C4-2B (cell line): ENCODE data around the gene GGCX.

Experiments
- H3K27ac ChIP-seq: fragments of 450-650 bp; 2 replicates; pipeline ENCODE4 v1.5.1; 2017
- ZFX ChIP-seq: fragments of 450-650 bp; IDR thresholded peaks from 2 replicates; pipeline ENCODE4 v1.6.1; 2017
- TF ChIP-seq, protein P1 (sequence below): fragments of 450-650 bp; conservative IDR thresholded peaks from 2 replicates; pipeline ENCODE4 v1.5.1; 2017; ENCODE audit warnings: mild to moderate bottlenecking

Gene GGCX

DNA sequence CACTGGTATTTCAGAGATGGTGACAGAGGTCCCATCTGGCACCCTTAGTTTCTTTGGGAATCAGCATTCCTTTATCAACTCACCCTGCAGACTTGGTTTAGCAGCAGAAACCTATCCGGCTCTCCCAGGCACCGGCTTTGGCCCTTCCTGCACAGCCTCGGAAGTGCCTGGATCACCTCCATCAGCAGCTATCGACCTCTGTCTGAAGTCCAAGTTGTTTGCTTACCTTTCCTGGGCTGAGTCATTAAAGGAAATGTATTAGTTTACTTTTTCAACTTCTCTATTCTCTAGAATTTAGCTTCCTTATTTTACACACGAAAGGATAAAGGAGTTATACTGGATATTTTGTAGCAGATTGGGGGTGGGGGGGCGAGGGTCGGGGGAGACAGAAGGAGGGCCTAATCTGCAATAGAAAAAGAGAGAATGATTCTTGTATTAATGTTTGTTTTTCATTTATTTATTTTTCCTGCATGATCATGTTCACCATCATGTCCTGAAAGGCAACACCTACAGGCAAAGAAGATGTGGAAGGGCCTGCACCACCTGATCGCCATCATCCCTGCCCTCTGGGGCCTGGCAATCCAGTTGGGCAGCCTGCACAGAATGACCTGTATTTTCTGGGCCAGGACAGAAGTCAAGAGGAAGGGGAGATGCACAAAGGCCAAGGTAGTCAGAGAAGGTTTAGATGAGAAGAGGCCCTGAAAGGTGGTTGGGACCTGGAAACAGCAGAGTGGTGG, 44.5 kb downstream of the GGCX start:
- peak overlapping the region; percentile 91 for H3K27ac ChIP-seq

DNA sequence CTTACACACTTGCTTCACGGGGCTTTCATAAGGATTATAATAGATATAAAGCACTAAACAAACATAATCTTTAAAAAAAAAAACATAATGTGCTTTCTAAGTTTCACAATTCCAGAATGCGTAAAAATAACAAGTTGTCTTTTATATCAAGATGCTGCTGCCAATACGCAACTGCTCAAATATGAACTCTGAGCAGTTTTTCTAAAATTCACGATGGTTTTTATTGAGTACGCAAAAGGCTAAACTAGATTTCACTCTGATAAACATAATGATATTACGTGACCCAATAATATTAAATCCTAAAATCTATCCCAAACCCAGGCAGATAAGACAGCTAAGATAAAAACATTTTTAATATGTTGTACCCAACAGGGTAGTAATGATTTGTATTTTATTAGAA, 47.0 kb downstream of the GGCX start:
- TF ChIP-seq, protein P1, sequence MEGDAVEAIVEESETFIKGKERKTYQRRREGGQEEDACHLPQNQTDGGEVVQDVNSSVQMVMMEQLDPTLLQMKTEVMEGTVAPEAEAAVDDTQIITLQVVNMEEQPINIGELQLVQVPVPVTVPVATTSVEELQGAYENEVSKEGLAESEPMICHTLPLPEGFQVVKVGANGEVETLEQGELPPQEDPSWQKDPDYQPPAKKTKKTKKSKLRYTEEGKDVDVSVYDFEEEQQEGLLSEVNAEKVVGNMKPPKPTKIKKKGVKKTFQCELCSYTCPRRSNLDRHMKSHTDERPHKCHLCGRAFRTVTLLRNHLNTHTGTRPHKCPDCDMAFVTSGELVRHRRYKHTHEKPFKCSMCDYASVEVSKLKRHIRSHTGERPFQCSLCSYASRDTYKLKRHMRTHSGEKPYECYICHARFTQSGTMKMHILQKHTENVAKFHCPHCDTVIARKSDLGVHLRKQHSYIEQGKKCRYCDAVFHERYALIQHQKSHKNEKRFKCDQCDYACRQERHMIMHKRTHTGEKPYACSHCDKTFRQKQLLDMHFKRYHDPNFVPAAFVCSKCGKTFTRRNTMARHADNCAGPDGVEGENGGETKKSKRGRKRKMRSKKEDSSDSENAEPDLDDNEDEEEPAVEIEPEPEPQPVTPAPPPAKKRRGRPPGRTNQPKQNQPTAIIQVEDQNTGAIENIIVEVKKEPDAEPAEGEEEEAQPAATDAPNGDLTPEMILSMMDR = no peak
- TF ChIP-seq ZFX = no peak
- H3K27ac ChIP-seq = peak overlapping the region; percentile 52

More for the DNA sequence above, 44.5 kb downstream of the GGCX start:
- TF ChIP-seq, protein P1 = no peak
- TF ChIP-seq ZFX = no peak

DNA sequence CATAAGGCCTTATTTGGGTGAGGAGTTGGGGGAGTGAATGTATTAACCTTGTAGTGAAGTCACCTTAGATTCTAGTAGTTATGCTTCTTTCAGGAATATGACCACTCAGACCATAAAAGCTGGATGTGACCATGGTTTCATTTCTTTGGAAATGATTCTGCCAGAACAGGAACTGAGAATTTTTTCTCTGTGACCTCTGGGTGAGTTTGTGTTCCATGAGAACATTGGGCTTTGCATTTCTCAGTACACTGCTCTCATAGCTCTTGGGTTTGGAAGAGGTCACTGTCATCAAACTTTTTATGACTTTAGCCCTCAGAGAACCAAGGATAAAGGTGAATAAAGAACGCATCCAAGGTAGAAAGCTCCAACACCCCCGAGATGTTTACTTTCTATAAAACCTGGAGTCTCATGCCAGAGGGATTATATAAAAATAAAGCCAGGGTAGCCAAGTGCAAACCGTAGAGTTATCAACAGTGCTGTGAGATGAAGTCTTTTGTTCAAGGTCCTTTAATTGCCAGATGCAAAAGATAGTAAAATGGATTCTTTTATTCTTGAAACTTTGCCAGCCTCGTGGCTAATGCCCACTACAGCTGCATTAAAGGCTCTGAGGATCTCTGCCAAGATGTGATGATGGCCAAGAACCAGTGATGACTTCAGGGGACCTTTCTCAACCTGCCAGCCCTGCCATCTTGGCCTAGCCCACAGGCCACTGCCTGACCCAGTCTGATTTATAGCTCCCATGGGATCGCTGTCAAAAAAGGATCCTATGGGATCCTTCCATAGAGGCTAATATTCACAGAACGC, 50.1 kb downstream of the GGCX start:
- peak overlapping the region; percentile 92 for H3K27ac ChIP-seq
- TF ChIP-seq ZFX = no peak
- TF ChIP-seq, protein P1 = no peak

DNA sequence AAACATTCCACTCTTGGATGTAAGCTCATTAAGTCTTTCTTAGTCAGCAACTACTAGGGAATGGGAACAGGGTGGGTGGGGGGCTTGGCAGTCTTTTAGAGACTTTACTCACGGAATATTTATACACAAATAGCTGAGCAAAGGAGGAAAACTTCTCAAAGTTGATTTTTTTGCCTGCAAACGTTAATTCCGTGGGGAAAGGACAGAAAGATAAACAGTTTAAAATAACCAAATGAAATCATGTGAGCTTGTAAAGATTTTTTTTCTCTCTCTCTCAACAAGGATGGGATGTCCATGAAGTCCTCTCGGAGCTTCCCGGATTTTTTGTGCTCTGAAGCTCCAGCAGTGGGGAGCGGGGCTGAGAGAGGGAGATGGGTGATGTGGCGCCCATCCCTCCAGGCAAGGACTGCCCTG, 54.5 kb downstream of the GGCX start:
- TF ChIP-seq, protein P1 = no peak
- TF ChIP-seq ZFX = no peak
- no peak overlapping the region for H3K27ac ChIP-seq

DNA sequence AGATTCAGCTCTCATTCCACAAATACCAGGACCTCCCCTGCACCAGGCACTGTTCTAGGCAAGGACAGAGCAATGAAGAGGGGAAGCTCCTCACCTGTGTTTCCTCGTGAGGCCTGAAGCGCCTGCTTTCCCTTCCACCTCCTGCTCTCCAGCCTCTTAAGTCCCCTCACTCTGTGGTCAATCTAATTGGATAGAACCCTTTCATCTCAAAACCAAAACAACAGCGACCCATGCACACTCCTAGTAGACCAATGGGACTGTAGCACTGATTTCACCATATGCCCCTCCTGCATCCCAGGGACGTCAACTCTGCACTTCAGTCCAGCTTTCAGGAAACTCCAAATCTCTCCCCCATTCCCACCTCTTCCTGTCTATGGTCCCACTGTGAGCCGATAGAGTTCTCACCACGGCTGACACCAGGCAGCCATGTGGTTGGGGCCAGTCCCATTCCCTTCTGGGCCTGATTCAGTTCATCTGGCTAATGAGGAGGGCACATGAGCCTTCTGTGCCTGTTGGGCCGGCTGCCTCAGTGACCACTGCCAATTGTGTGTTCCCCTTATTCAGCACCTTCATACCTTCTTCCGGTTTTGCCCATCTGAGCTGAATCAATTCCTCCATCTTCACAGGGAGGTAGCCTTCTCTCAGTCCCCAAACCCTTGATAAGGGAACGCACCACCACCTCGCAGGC, 55.6 kb downstream of the GGCX start:
- no peak overlapping the region for H3K27ac ChIP-seq
- TF ChIP-seq, protein P1 = no peak
- no peak for TF ChIP-seq ZFX

DNA sequence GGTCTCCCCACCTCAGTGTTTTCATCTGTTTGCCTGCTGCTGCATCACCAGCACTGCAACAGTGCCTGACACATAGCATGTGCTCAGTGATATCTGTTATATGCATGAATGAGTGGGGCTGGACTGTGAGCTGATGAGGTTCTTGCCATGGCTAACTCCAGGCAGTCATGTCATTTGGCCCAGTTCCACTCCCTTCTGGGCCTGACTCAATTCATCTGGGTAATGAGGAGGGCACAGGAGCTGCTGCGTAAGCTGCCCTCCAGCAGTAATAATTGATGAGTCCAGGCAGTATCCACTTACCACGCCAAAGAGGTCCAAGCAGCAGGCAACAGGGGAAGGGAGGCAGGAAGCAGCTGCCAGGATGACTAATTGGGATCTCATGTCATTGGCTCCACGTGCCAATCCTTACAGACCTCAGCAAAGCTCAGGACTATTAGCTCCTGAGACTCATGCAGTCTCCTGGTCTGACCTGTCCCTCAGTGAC, 56.5 kb downstream of the GGCX start:
- TF ChIP-seq ZFX = no peak
- TF ChIP-seq, protein P1 = no peak
- no peak overlapping the region for H3K27ac ChIP-seq
